Thymus (tissue), 11 donors: ENCODE measurements around the gene NPFF. TPM values are rescaled to one million over a fixed set of nuclear protein-coding genes. Genes with fewer than 3 reads are reported as not detected.

Source experiments
- DNase-seq, 9 donors: peaks; one replicate each; pipeline ENCODE4 v3.0.0-alpha.2; 2013; ENCODE audit warnings: low spot score in 9 of 9, low read depth in 6 of 9, missing footprints in 1 of 9
- H3K27ac ChIP-seq, 2 donors: one replicate each; pipeline ENCODE4 v1.5.1; 2013; ENCODE audit warnings: control low read depth in 1 of 2, low read depth in 1 of 2, low read length in 1 of 2, mild to moderate bottlenecking in 1 of 2, moderate library complexity in 1 of 2
- H3K27me3 ChIP-seq, 2 donors: one replicate each; pipeline ENCODE4 v1.5.1; 2013; ENCODE audit warnings: low read length in 1 of 2; ENCODE audit not compliant: control insufficient read depth in 2 of 2, insufficient read depth in 1 of 2
- H3K36me3 ChIP-seq, 2 donors: one replicate each; pipeline ENCODE4 v1.5.1; 2013; ENCODE audit warnings: low read length in 1 of 2, mild to moderate bottlenecking in 1 of 2, moderate library complexity in 1 of 2; ENCODE audit not compliant: control insufficient read depth in 2 of 2, insufficient read depth in 2 of 2
- H3K4me1 ChIP-seq, 2 donors: one replicate each; pipeline ENCODE4 v1.5.1; 2013; ENCODE audit warnings: low read length in 2 of 2; ENCODE audit not compliant: control insufficient read depth in 2 of 2, insufficient read depth in 2 of 2
- H3K4me3 ChIP-seq, 2 donors: one replicate each; pipeline ENCODE4 v1.5.1; 2013; ENCODE audit warnings: low read length in 2 of 2, control low read depth in 1 of 2, mild to moderate bottlenecking in 1 of 2
- H3K9me3 ChIP-seq, 2 donors: one replicate each; pipeline ENCODE4 v1.5.1; 2013; ENCODE audit warnings: low read length in 1 of 2, mild to moderate bottlenecking in 1 of 2; ENCODE audit not compliant: control insufficient read depth in 2 of 2, insufficient read depth in 1 of 2
- WGBS: extraction: QIAGEN DNeasy Blood & Tissue Kit; methylation state at CpG from one replicate; pipeline ENCODE4 v1.1.7; 2013; 5-methylcytosine and 5-hydroxymethylcytosine counted together
- polyA plus RNA-seq: library from polyadenylated mRNA; stranded (reverse); fragments of 200-250 nt; gene quantifications from one replicate; pipeline ENCODE4 v1.2.3, GENCODE V29; 2013
- total RNA-seq: library from RNA; stranded (reverse); fragments of 120-200 nt; gene quantifications from one replicate; pipeline ENCODE4 v1.2.4, GENCODE V29; 2013
- donor health status: healthy.

Gene NPFF
- total and polyA plus RNA-seq, 2 donors, result 0.38 to 3.7 TPM

DNA sequence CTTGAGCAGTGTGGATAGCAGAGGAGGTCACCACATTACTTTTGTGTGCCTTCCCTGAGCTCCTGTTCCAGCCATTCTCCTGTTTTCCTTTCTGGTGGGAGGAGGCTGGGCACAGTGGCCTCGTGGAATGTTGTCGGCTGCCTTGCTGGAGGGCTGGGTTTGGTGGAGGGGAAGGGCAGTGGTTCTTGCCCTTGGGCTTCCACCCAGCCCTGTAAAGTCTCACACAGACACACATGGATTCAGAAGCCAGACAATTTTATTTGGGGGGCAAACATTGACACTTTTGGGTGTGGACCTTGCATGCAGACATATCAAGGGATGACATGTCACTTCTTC, 866 bp downstream of the NPFF start:
- WGBS, result 91% methylated on average over 2 of the region's 2 CpGs
- no peaks in the 10 kb centered on the region for H3K9me3 ChIP-seq
- peaks cover 11 to 20% of the 10 kb centered on the region in 2 donors for H3K4me1 ChIP-seq
- DNase-seq, result no peak
- peaks cover 32 to 40% of the 10 kb centered on the region in 2 donors for H3K36me3 ChIP-seq
- H3K27me3 ChIP-seq, result no peaks in the 10 kb centered on the region
- no peak overlapping the region for H3K27ac ChIP-seq
- H3K4me3 ChIP-seq, result no peak overlapping the region

- 97% methylated on average over 19 of the region's 19 CpGs for WGBS
- Histone ChIP-seq H3K36me3 (peaks cover 30 to 36% of the 10 kb centered on the region in 2 donors), H3K4me3 (no peak overlapping the region), H3K27me3 (no peaks in the 10 kb centered on the region), H3K4me1 (peaks cover 11 to 20% of the 10 kb centered on the region in 2 donors), H3K27ac (no peak overlapping the region), H3K9me3 (no peaks in the 10 kb centered on the region)
- DNase-seq, result no peak
Measured at GRCh38 chr12:53505555-53506449, 1.5 kb downstream of the NPFF start.

GRCh38 chr12:53505086-53505485, 2.2 kb downstream of the NPFF start:
- Histone ChIP-seq H3K27ac (no peak overlapping the region), H3K27me3 (no peaks in the 10 kb centered on the region), H3K9me3 (no peaks in the 10 kb centered on the region), H3K4me1 (peaks cover 11 to 24% of the 10 kb centered on the region in 2 donors), H3K36me3 (peaks cover 25 to 34% of the 10 kb centered on the region in 2 donors), H3K4me3 (no peak overlapping the region)
- no peak for DNase-seq
- WGBS, result 96% methylated on average over 10 of the region's 10 CpGs

GRCh38 chr12:53504004-53504920, 3.0 kb downstream of the NPFF start:
- Histone ChIP-seq H3K4me1 (peaks cover 11 to 30% of the 10 kb centered on the region in 2 donors), H3K36me3 (peaks cover 25 to 34% of the 10 kb centered on the region in 2 donors), H3K27ac (no peak overlapping the region), H3K9me3 (no peaks in the 10 kb centered on the region), H3K4me3 (no peak overlapping the region), H3K27me3 (no peaks in the 10 kb centered on the region)
- DNase-seq, result no peak
- 96% methylated on average over 14 of the region's 14 CpGs for WGBS

GRCh38 chr12:53502983-53503728, 4.1 kb downstream of the NPFF start:
- no peak for DNase-seq
- no peak overlapping the region for H3K4me3 ChIP-seq
- peaks cover 25 to 34% of the 10 kb centered on the region in 2 donors for H3K36me3 ChIP-seq
- H3K27me3 ChIP-seq, result no peaks in the 10 kb centered on the region
- no peaks in the 10 kb centered on the region for H3K9me3 ChIP-seq
- WGBS, result 96% methylated on average over 10 of the region's 10 CpGs
- peaks cover 13 to 33% of the 10 kb centered on the region in 2 donors for H3K4me1 ChIP-seq
- H3K27ac ChIP-seq, result no peak overlapping the region

- WGBS, result 94% methylated on average over 9 of the region's 9 CpGs
Measured at GRCh38 chr12:53502331-53502730, 5.0 kb downstream of the NPFF start.

DNA sequence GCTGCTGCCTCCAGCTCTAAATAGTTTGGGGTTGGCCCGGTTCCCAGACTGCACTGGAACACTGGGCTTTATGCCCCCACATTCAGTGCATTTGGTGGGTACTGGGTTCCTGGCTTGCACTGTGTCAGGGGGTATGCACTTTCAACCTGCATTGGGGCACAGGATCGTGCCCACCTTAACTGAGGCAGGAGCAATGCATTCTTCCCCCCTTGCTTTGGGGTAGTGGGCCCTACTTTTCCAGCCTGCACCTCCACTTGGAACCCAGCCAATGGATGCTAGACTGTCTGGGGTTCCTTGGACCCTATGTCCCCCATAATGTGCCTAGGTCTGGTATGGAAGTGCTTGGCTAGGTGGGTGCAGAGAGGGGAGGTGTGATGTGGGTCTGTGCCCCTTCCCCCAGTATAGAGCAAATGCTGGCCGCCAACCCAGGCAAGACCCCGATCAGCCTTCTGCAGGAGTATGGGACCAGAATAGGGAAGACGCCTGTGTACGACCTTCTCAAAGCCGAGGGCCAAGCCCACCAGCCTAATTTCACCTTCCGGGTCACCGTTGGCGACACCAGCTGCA, 5.6 kb downstream of the NPFF start:
- 77% methylated on average over 10 of the region's 10 CpGs for WGBS
- DNase-seq, result no peak
- Histone ChIP-seq H3K4me1 (peaks cover 13 to 35% of the 10 kb centered on the region in 2 donors), H3K27ac (peak overlapping the region; percentile 92 to 97), H3K27me3 (no peaks in the 10 kb centered on the region), H3K9me3 (no peaks in the 10 kb centered on the region), H3K36me3 (peaks cover 19 to 24% of the 10 kb centered on the region in 2 donors), H3K4me3 (peak overlapping the region; percentile 65 to 71)

More at GRCh38 chr12:53502331-53502730, 5.0 kb downstream of the NPFF start:
- no peak for DNase-seq
- Histone ChIP-seq H3K9me3 (no peaks in the 10 kb centered on the region), H3K4me1 (peaks cover 13 to 35% of the 10 kb centered on the region in 2 donors), H3K27ac (no peak overlapping the region), H3K4me3 (no peak overlapping the region), H3K36me3 (peaks cover 25 to 30% of the 10 kb centered on the region in 2 donors), H3K27me3 (no peaks in the 10 kb centered on the region)

DNA sequence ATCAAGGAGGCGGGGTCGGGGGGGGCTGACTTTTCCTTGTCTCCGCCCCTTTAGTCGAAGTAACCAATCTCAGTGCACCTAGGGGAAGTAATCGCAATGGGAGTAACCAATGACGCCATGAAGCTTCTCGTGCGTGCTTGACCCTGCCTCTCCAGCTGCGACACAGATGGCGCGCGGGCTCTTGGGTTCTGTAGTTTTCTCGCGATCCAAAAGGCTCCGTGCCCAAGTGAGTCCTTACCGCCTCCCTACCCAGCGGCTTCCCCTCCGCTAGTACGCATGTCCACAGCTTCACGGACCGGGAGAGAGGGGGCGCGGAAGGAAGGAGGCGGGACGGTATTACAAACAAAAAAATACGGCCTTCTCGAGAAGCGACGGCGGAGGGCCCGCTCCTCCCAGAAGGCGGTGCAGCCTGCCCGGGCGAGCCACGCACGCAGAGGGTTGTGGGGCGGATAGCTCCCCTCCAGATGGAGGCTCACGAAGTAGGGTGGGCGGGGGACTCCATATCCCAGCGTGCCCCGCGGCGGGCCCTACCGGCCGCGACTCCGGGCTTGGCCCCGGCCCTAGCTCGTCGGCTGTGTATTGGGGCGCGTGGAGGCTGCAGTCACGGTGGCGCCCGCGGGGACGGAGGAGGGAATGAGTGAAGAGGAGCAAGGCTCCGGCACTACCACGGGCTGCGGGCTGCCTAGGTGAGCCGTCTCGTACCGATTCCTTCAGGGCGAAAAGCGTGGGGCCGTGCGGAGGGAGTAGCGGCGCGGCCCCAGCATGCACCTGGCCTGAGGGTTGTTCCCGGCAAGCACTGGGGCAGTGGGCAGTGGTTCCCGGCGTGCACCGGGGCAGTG, 6.3 kb downstream of the NPFF start, which contains the start of gene TARBP2:
TSS of gene TARBP2 (plus strand) at position 508 of the 839 bp plus-strand sequence. CDS start at position 634, 126 bp downstream.
- peak; percentile 97 to 100 (median 99) for DNase-seq
- WGBS, result under 1% methylated on average over 74 of the region's 74 CpGs
- Histone ChIP-seq H3K27ac (peak within 1 kb of the TSS; percentile 92 to 97), H3K4me1 (peaks cover 13 to 39% of the 10 kb centered on the region in 2 donors), H3K4me3 (peak within 1 kb of the TSS; percentile 65 to 71), H3K36me3 (peaks cover 12 to 17% of the 10 kb centered on the region in 2 donors), H3K9me3 (no peaks in the 10 kb centered on the region), H3K27me3 (no peaks in the 10 kb centered on the region)
